ENCODE measurements around the gene SNRNP40. TPM values are rescaled to one million over a fixed set of nuclear protein-coding genes. Genes with fewer than 3 reads are reported as not detected.

The SNRNP40 gene
- total and polyA plus RNA-seq, 2 experiments from 2014 or later: 46.9 to 59.1 TPM

- no peak overlapping the region for H3K4me2 ChIP-seq
- no peaks in the 10 kb centered on the region for H3K27me3 ChIP-seq
- H3K79me2 ChIP-seq: no peaks in the 10 kb centered on the region
- H3K4me1 ChIP-seq (ENCODE audit: insufficient read depth): peaks cover 4% of the 10 kb centered on the region
- 82% methylated on average over 6 of the region's 6 CpGs for WGBS (ENCODE audit: low lambda C conversion rate, missing lambda C conversion rate)
- H3K9me3 ChIP-seq (ENCODE audit: low read depth): no peaks in the 10 kb centered on the region
- H3K27ac ChIP-seq: no peak overlapping the region
- no peaks in the 10 kb centered on the region for H3K9me2 ChIP-seq (replicated peaks; ENCODE audit: insufficient read depth)
- TF ChIP-seq CTCF (IDR thresholded peaks at IDR 0.05; ENCODE audit: poor library complexity) (no peak), EZH2 (IDR thresholded peaks at IDR 0.05; ENCODE audit: borderline replicate concordance) (no peak), EZH2phosphoT487 (IDR thresholded peaks at IDR 0.05; ENCODE audit: low read depth, severe bottlenecking, unreplicated experiment) (no peak)
- no peaks in the 10 kb centered on the region for H3K36me3 ChIP-seq (replicated peaks; ENCODE audit: insufficient read depth, low read depth)
- no peak overlapping the region for H2AFZ ChIP-seq
- H4K20me1 ChIP-seq (ENCODE audit: insufficient read depth, poor library complexity, severe bottlenecking): no peaks in the 10 kb centered on the region
- H3K4me3 ChIP-seq: no peak overlapping the region
- no peak for DNase-seq (ENCODE audit: low spot score)
Observed at GRCh38 chr1:31221072-31221471, 75.5 kb downstream of the SNRNP40 start.

- Histone ChIP-seq H3K9me2 (replicated peaks; ENCODE audit: insufficient read depth) (no peaks in the 10 kb centered on the region), H3K9me3 (ENCODE audit: low read depth) (no peaks in the 10 kb centered on the region), H4K20me1 (ENCODE audit: insufficient read depth, poor library complexity, severe bottlenecking) (no peaks in the 10 kb centered on the region), H3K4me1 (ENCODE audit: insufficient read depth) (peaks cover 11% of the 10 kb centered on the region), H3K36me3 (replicated peaks; ENCODE audit: insufficient read depth, low read depth) (no peaks in the 10 kb centered on the region), H2AFZ (no peak overlapping the region), H3K79me2 (no peaks in the 10 kb centered on the region), H3K27me3 (no peaks in the 10 kb centered on the region), H3K4me2 (no peak overlapping the region), H3K4me3 (no peak overlapping the region), H3K27ac (no peak overlapping the region)
- TF ChIP-seq CTCF (IDR thresholded peaks at IDR 0.05; ENCODE audit: poor library complexity): no peak
- no peak for TF ChIP-seq EZH2phosphoT487 (IDR thresholded peaks at IDR 0.05; ENCODE audit: low read depth, severe bottlenecking, unreplicated experiment)
- no peak for TF ChIP-seq EZH2 (IDR thresholded peaks at IDR 0.05; ENCODE audit: borderline replicate concordance)
- no peak for DNase-seq (ENCODE audit: low spot score)
- whole genome bisulfite sequencing (ENCODE audit: low lambda C conversion rate, missing lambda C conversion rate): 78% methylated on average over 6 of the region's 6 CpGs
Observed at GRCh38 chr1:31219489-31219888, 77.1 kb downstream of the SNRNP40 start.

GRCh38 chr1:31218705-31219104 lies 77.9 kb downstream of the SNRNP40 start:
- Histone ChIP-seq H3K9me2 (replicated peaks; ENCODE audit: insufficient read depth) (no peaks in the 10 kb centered on the region), H3K4me2 (no peak overlapping the region), H3K27me3 (no peaks in the 10 kb centered on the region), H4K20me1 (ENCODE audit: insufficient read depth, poor library complexity, severe bottlenecking) (no peaks in the 10 kb centered on the region), H3K9me3 (ENCODE audit: low read depth) (no peaks in the 10 kb centered on the region), H3K4me1 (ENCODE audit: insufficient read depth) (peaks cover 11% of the 10 kb centered on the region), H3K79me2 (no peaks in the 10 kb centered on the region), H3K4me3 (no peak overlapping the region), H3K36me3 (replicated peaks; ENCODE audit: insufficient read depth, low read depth) (no peaks in the 10 kb centered on the region), H3K27ac (no peak overlapping the region), H2AFZ (no peak overlapping the region)
- DNase-seq (ENCODE audit: low spot score): no peak
- WGBS (ENCODE audit: low lambda C conversion rate, missing lambda C conversion rate): 82% methylated on average over 8 of the region's 8 CpGs
- TF ChIP-seq EZH2phosphoT487 (IDR thresholded peaks at IDR 0.05; ENCODE audit: low read depth, severe bottlenecking, unreplicated experiment): no peak
- no peak for TF ChIP-seq EZH2 (IDR thresholded peaks at IDR 0.05; ENCODE audit: borderline replicate concordance)
- no peak for TF ChIP-seq CTCF (IDR thresholded peaks at IDR 0.05; ENCODE audit: poor library complexity)

- Histone ChIP-seq H4K20me1 (ENCODE audit: insufficient read depth, poor library complexity, severe bottlenecking) (no peaks in the 10 kb centered on the region), H3K9me2 (replicated peaks; ENCODE audit: insufficient read depth) (no peaks in the 10 kb centered on the region), H3K4me1 (ENCODE audit: insufficient read depth) (peaks cover 11% of the 10 kb centered on the region), H3K79me2 (no peaks in the 10 kb centered on the region), H3K27ac (no peak overlapping the region), H3K9me3 (ENCODE audit: low read depth) (no peaks in the 10 kb centered on the region), H3K27me3 (no peaks in the 10 kb centered on the region), H3K4me3 (no peak overlapping the region), H3K4me2 (no peak overlapping the region), H3K36me3 (replicated peaks; ENCODE audit: insufficient read depth, low read depth) (no peaks in the 10 kb centered on the region), H2AFZ (no peak overlapping the region)
- DNase-seq (ENCODE audit: low spot score): peak; percentile 74
- no peak for TF ChIP-seq CTCF (IDR thresholded peaks at IDR 0.05; ENCODE audit: poor library complexity)
- WGBS (ENCODE audit: low lambda C conversion rate, missing lambda C conversion rate): 37% methylated on average over 10 of the region's 10 CpGs
Observed at GRCh38 chr1:31216016-31216415, 80.6 kb downstream of the SNRNP40 start.
